Measurements from ENCODE around the gene LHX1.

DNA sequence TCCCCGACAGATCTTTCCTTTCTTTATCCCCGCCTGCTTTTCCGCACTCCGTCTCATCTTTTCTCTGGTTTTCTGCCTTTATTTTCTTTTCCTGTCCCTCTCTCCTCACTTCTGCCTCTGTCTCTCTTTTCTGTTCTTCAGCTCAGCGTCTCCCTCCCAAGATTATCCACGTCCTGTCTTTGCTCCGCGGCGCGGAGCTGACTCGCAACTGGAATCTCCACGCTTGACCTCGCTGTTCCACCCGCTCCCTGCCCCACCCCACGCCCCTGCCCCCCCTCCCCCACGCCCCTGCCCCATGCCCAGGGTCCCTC lies 4.9 kb upstream of the LHX1 start:
- TF ChIP-seq, protein P1, sequence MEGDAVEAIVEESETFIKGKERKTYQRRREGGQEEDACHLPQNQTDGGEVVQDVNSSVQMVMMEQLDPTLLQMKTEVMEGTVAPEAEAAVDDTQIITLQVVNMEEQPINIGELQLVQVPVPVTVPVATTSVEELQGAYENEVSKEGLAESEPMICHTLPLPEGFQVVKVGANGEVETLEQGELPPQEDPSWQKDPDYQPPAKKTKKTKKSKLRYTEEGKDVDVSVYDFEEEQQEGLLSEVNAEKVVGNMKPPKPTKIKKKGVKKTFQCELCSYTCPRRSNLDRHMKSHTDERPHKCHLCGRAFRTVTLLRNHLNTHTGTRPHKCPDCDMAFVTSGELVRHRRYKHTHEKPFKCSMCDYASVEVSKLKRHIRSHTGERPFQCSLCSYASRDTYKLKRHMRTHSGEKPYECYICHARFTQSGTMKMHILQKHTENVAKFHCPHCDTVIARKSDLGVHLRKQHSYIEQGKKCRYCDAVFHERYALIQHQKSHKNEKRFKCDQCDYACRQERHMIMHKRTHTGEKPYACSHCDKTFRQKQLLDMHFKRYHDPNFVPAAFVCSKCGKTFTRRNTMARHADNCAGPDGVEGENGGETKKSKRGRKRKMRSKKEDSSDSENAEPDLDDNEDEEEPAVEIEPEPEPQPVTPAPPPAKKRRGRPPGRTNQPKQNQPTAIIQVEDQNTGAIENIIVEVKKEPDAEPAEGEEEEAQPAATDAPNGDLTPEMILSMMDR (IDR thresholded peaks at IDR 0.05), result no peak
- TF ChIP-seq POLR2A (IDR thresholded peaks at IDR 0.05; ENCODE audit: low read depth), result no peak
